Measurements from ENCODE around the gene RMC1.

GRCh38 chr18:23529604-23530003, 26.3 kb downstream of the RMC1 start:
- no peak for TF ChIP-seq CTCF (IDR thresholded peaks at IDR 0.05 in 2 of 3, conservative IDR thresholded peaks at IDR 0.05 in 1 of 3; ENCODE audit: borderline replicate concordance in 1 of 3, insufficient read depth in 1 of 3, low read depth in 2 of 3, low read length in 2 of 3)
- TF ChIP-seq TCF7L2 (IDR thresholded peaks at IDR 0.05; ENCODE audit: borderline replicate concordance, extremely low read depth, insufficient read depth, insufficient read length) = no peak
- TF ChIP-seq EZH2 (IDR thresholded peaks at IDR 0.05) = no peak
- TF ChIP-seq EGR1 (IDR thresholded peaks at IDR 0.05; ENCODE audit: low read depth) = no peak
- TF ChIP-seq SP1 (IDR thresholded peaks at IDR 0.05; ENCODE audit: low read depth) = peak; percentile 86
- no peak for TF ChIP-seq POLR2A (IDR thresholded peaks at IDR 0.05; ENCODE audit: borderline replicate concordance, extremely low read depth, insufficient read depth, insufficient read length)
- TF ChIP-seq REST (IDR thresholded peaks at IDR 0.05; ENCODE audit: low read depth) = no peak
- TF ChIP-seq ZBTB33 (IDR thresholded peaks at IDR 0.05; ENCODE audit: extremely low read depth, insufficient replicate concordance, low read length) = no peak
- peak; percentile 91 for TF ChIP-seq CEBPB (IDR thresholded peaks at IDR 0.05; ENCODE audit: low read depth)
- TF ChIP-seq ZNF274 (IDR thresholded peaks at IDR 0.05; ENCODE audit: low read depth, low read length) = no peak
- peak; percentile 12; the same call in 1 of the 2 replicates for TF ChIP-seq RAD21 (IDR thresholded peaks at IDR 0.05; ENCODE audit: low read depth)
- peak; percentile 54; the same call in 1 of the 2 replicates for TF ChIP-seq SIN3A (IDR thresholded peaks at IDR 0.05; ENCODE audit: low read depth)

Data from HCT116 (cell line).